AG04449 (cell line): ENCODE results near the gene DIS3L2.

Experiments
- CTCF ChIA-PET: fragments of 350-600 bp; formaldehyde crosslinking; extraction: SDS; loops from one replicate; lab custom pipeline; 2021; ENCODE audit warnings: antibody characterized with exemption; lab: Yijun Ruan, JAX
- POLR2A ChIA-PET: fragments of 400-600, 350-600 bp; formaldehyde crosslinking; extraction: SDS; loops from one replicate; lab custom pipeline; 2020; ENCODE audit warnings: antibody characterized with exemption, inconsistent platforms; lab: Yijun Ruan, JAX
- DNase-seq: peaks from one replicate; pipeline ENCODE4 v3.0.0-alpha.2; 2010; ENCODE audit warnings: low read depth, low spot score
- H3K4me3 ChIP-seq: 2 replicates; pipeline ENCODE4 v1.5.1; 2011; ENCODE audit warnings: low read depth, mild to moderate bottlenecking, control low read depth, low read length
- CTCF ChIP-seq: IDR thresholded peaks from one replicate; pipeline ENCODE4 v1.5.1; 2011; ENCODE audit warnings: mild to moderate bottlenecking, moderate library complexity, low read length, control low read depth, inconsistent platforms; ENCODE audit not compliant: insufficient read depth; ENCODE audit errors: missing control alignments

The DIS3L2 gene

DNA sequence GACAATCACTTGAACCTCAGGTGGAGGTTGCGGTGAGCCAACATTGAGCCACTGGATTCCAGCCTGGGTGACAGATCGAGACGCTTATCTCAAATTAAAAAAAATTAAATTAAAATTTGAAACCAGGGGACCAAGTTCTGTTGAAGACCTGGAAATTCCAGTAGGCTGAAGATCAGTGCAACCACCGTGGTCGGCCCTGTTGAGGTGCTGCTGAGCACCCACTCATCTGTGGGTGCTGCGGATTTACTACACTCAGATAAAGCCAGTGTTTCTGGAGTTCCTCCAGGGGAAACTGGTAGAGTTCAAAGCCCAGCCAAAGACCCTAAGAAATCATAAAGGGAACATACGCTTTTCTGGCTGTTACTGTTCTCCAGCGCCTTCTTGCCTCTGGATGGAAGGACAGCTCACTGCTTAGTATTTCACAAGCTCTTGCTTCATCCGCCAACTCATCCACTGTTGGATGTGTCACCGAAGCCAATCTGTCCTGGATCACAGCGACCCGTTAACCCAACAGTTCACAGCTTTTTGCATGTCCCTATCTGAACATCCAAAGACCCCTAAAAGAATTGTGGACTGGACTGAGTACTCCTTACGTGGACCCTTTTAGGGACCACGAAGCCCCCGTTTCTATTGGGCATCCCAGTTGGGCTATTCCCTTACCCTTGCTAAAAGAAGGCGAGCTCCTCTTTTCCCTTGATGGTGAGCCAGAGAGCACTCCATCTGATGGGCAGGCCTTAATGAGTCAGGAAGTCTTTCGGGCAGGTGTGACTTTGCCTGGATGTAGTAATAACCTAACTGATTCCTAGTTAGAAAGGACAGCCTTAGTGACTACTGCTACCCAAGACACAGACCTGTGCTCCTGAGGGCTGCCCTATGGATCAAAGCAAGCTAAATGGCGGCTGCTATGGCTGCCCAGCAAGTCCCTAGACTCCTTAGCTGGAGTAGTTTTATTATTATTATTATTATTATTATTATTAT, 411.0 kb downstream of the DIS3L2 start:
- CTCF ChIA-PET: interaction anchor here (1.4 kb wide), 1 partner anchor 471 kb away, joined by 3 read pairs; no protein-coding TSS in a partner anchor

GRCh38 chr2:232374356-232374755, 412.8 kb downstream of the DIS3L2 start:
- no peak for TF ChIP-seq CTCF
- ChIA-PET CTCF (interaction anchor here (1.0 to 1.4 kb wide), 3 partner anchors 8 to 473 kb away, joined by 3 to 4 read pairs (median 3); no protein-coding TSS in a partner anchor), POLR2A (no interaction called here)
- H3K4me3 ChIP-seq: no peak overlapping the region
- DNase-seq: no peak

More for the DNA sequence above, 411.0 kb downstream of the DIS3L2 start:
- POLR2A ChIA-PET: no interaction called here
- no peak for TF ChIP-seq CTCF
- no peak for DNase-seq
- H3K4me3 ChIP-seq: no peak overlapping the region

GRCh38 chr2:232375164-232375563, 413.7 kb downstream of the DIS3L2 start:
- no peak overlapping the region for H3K4me3 ChIP-seq
- no peak for TF ChIP-seq CTCF
- ChIA-PET CTCF (no interaction called here), POLR2A (no interaction called here)
- no peak for DNase-seq

DNA sequence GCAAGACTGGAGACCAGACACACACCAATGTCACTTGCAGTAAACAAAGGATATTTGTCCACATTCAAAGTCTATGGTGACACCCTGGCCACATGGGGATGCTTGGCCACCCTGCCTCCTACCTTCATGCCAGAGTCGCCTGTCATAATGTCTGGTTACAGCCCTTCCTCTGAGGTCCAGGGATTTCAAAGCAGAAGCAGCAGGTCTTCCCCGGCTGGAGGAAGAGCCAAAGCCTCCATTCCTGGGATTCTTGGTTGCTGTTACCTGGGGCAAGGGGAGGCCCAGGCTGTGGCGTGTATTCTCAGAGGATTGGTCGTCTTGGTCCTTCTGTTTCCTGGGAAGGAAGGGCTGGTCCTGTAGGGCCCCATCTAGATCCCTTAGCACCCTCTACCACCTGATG, 414.7 kb downstream of the DIS3L2 start:
- ChIA-PET POLR2A (no interaction called here), CTCF (interaction anchor here (1.0 kb wide), 1 partner anchor 52 kb away, joined by 3 read pairs; no protein-coding TSS in a partner anchor)
- no peak overlapping the region for H3K4me3 ChIP-seq
- no peak for DNase-seq
- TF ChIP-seq CTCF: no peak

DNA sequence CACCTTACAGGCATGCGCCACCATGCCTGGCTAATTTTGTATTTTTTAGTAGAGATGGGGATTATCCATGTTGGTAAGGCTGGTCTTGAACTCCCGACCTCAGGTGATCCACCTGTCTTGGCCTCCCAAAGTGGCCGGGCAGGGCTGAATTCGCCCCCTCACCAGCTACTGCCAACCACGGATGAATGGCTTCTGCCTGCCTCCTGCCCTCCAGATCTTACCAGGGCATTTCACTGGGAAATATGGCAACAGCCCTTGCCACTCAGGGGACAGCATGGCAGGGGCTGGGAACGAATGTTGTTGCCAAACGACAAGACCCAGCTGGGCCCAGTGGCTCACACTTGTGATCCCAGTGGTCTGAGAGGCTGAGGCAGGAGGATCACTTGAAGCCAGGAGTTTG, 415.2 kb downstream of the DIS3L2 start:
- H3K4me3 ChIP-seq: no peak overlapping the region
- ChIA-PET POLR2A (no interaction called here), CTCF (interaction anchor here (1.0 kb wide), 1 partner anchor 51 kb away, joined by 3 read pairs; no protein-coding TSS in a partner anchor)
- no peak for TF ChIP-seq CTCF
- DNase-seq: no peak

DNA sequence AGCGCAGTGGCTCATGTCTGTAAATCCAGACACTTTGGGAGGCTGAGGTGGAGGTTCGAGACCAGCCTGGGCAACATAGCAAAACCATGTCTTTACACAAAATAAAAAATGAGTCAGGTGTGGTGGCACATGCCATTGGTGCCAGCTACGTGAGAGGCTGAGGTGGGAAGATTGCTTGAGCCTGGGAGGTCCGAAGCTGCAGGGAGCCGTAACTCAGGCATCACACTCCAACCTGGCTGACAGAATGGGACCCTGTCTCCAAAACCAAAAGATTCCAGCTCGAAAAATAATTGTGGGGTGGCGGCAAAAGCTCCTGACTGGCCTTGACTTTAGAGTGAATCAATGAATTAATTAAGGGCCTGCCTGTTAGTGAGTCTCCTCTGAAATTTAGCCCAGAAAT, 415.8 kb downstream of the DIS3L2 start:
- ChIA-PET POLR2A (no interaction called here), CTCF (interaction anchor here (1.0 to 1.2 kb wide), 2 partner anchors 11 to 51 kb away, joined by 3 read pairs; no protein-coding TSS in a partner anchor)
- TF ChIP-seq CTCF: no peak
- DNase-seq: no peak
- no peak overlapping the region for H3K4me3 ChIP-seq
